ENCODE measurements around the gene ST7.

Gene ST7

DNA sequence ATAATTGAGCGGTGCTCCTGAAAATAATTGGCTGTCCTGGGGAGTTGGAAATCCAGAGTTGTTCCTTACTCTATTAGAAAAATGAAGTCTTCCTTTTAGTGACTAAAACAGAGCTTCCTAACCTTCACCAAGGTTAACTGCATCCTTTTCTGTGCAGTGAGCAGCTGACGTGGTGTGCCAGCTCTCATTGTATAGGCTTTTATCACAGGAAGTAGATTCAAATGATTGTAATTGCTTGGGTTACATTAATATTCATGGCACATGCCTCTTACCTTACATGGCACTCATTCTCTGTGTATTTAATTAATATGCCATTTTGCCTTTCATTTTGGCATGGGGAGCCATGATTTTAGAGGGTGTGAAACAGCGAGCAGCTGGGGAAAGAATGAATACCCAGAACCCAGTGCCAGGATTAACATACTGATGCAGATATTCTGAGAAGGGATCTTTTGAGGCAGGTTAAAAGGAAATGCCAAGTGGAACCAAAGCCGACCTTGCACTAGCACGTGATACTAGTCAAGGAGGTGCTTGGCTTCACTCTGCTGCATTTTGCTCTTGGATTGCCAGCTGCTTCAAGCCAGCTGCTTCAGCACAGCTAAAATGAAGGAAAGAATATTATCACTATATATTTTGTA is 115.3 kb downstream of the ST7 start:
- no peak for DNase-seq (ENCODE audit: low read depth, low spot score)
- TF ChIP-seq, protein P1, sequence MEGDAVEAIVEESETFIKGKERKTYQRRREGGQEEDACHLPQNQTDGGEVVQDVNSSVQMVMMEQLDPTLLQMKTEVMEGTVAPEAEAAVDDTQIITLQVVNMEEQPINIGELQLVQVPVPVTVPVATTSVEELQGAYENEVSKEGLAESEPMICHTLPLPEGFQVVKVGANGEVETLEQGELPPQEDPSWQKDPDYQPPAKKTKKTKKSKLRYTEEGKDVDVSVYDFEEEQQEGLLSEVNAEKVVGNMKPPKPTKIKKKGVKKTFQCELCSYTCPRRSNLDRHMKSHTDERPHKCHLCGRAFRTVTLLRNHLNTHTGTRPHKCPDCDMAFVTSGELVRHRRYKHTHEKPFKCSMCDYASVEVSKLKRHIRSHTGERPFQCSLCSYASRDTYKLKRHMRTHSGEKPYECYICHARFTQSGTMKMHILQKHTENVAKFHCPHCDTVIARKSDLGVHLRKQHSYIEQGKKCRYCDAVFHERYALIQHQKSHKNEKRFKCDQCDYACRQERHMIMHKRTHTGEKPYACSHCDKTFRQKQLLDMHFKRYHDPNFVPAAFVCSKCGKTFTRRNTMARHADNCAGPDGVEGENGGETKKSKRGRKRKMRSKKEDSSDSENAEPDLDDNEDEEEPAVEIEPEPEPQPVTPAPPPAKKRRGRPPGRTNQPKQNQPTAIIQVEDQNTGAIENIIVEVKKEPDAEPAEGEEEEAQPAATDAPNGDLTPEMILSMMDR (IDR thresholded peaks at IDR 0.05; ENCODE audit: insufficient read depth, low read length, missing control alignments) = no peak
- POLR2A ChIA-PET = no interaction called here
- CTCF ChIA-PET = interaction anchor here (1.0 to 2.1 kb wide), 2 partner anchors 12 to 80 kb away, joined by 4 to 6 read pairs; no protein-coding TSS in a partner anchor
- H3K4me3 ChIP-seq (ENCODE audit: low read depth, low read length) = no peak overlapping the region

DNA sequence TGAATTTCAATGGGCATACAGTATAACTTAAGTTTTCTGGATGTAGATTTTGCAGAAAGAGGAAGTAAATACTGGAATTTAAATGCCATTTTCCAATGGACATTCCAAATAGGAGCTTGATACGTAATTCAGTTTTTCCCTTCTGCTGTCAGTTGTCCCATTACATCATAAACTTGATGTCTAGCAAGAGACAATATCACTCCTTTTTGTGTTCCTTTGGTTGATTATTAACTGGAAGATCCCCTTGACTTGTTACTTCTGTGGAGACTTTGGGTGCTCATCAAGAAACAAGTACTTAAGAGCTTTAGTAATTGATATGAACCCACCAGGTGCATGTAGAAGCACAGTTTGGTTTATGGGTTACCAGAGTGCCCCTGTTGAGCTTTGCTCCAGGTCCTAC is 116.1 kb downstream of the ST7 start:
- H3K4me3 ChIP-seq (ENCODE audit: low read depth, low read length) = no peak overlapping the region
- POLR2A ChIA-PET = no interaction called here
- CTCF ChIA-PET = interaction anchor here (1.0 to 2.1 kb wide), 2 partner anchors 12 to 81 kb away, joined by 4 to 6 read pairs; no protein-coding TSS in a partner anchor
- TF ChIP-seq, protein P1 (IDR thresholded peaks at IDR 0.05; ENCODE audit: insufficient read depth, low read length, missing control alignments) = no peak
- no peak for DNase-seq (ENCODE audit: low read depth, low spot score)

DNA sequence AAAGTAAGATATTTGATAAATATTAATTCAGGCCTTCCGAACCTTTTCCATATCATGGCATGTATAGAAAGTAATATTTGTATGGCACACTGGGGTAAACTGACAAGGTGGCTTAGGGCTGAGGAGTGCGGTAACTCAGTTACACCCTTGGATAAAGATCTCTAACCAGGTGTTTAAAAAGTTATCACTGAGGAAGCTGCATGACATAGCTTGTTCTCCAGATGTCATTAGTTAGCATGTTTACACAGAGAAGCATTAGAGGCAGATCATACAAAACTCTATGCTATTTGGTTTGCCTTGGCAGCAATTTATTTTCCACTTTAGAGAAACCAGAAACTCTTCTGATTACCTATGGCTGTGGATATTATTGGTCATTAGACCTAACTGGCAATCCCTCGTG is 118.2 kb downstream of the ST7 start:
- TF ChIP-seq, protein P1 (IDR thresholded peaks at IDR 0.05; ENCODE audit: insufficient read depth, low read length, missing control alignments) = no peak
- CTCF ChIA-PET = interaction anchor here (1.1 kb wide), 2 partner anchors 56 to 86 kb away, joined by 4 read pairs; no protein-coding TSS in a partner anchor
- H3K4me3 ChIP-seq (ENCODE audit: low read depth, low read length) = no peak overlapping the region
- POLR2A ChIA-PET = no interaction called here
- DNase-seq (ENCODE audit: low read depth, low spot score) = no peak

DNA sequence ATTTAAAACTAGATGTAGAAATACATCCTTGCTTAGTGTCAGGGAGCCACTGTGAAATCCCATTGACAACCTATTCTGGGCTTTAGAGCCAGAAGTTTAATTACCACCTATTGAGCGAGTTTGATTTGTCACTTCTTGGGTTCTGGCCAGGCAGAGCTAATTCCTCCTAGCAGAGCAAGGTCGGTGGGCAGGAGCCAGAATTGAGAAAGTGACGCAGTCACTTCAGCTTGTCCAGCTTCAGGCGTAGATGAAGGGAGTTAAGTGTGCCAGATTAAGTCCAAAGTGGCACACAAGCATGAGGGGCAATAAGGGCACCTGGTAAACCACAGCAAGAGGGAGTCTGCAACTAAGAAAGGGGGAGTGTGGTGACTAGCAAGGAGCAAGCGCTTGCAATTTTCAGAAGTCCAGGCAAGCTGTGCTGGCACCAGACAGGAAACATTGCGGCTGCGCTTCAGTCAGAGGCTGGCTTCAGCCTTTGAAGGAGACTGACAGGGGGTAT is 119.4 kb downstream of the ST7 start:
- CTCF ChIA-PET = interaction anchor here (0.9 kb wide), 1 partner anchor 15 kb away, joined by 4 read pairs; no protein-coding TSS in a partner anchor
- POLR2A ChIA-PET = no interaction called here
- no peak for DNase-seq (ENCODE audit: low read depth, low spot score)
- H3K4me3 ChIP-seq (ENCODE audit: low read depth, low read length) = no peak overlapping the region
- TF ChIP-seq, protein P1 (IDR thresholded peaks at IDR 0.05; ENCODE audit: insufficient read depth, low read length, missing control alignments) = no peak

DNA sequence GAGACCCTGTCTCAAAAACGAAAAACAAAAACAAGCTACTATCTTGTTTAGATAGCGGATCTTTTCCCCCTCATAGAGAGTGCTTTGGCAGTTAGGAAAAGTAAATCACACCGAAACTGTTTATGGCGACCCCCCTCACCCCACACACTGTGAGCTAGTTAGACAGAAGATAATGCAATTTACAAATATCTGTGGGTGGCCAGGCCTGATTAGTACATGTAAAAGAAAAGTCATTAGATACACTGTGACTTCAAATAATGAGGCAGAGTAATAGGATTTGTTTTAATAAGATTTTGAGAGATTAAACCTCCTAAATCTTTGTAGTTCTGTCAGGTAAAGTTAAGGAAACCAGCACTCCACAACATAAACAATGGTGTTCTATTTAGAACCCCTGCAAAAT is 121.1 kb downstream of the ST7 start:
- POLR2A ChIA-PET = no interaction called here
- TF ChIP-seq, protein P1 (IDR thresholded peaks at IDR 0.05; ENCODE audit: insufficient read depth, low read length, missing control alignments) = no peak
- DNase-seq (ENCODE audit: low read depth, low spot score) = no peak
- CTCF ChIA-PET = interaction anchor here (1.1 to 1.6 kb wide), 2 partner anchors 10 to 53 kb away, joined by 3 read pairs; no protein-coding TSS in a partner anchor
- H3K4me3 ChIP-seq (ENCODE audit: low read depth, low read length) = no peak overlapping the region

DNA sequence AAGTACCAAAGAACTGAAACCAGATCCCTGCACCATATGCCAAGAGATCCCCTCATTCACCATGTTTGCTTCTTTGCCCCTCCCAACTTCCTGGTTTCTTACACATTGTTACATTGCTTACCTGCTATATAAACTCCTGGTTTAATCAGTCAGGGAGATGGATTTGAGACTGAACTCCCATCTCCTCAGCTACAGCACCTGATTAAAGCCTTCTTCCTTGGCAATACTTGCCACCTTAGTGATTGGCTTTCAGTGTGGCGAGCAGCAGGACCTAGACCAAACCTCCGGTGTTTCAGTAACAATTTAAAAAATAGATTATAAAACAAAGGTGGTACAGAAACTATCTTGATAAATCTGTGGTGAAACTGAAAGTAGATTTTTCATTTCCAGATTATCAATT is 122.6 kb downstream of the ST7 start:
- CTCF ChIA-PET = interaction anchor here (1.2 kb wide), 1 partner anchor 88 kb away, joined by 4 read pairs; no protein-coding TSS in a partner anchor
- TF ChIP-seq, protein P1 (IDR thresholded peaks at IDR 0.05; ENCODE audit: insufficient read depth, low read length, missing control alignments) = no peak
- DNase-seq (ENCODE audit: low read depth, low spot score) = no peak
- POLR2A ChIA-PET = no interaction called here
- H3K4me3 ChIP-seq (ENCODE audit: low read depth, low read length) = no peak overlapping the region
